Dendritic cell treated with granulocyte-macrophage colony-stimulating factor and Interleukin-4, amounts not matched to agents 40 ng/mL and 50 ng/mL, for 4 days (primary cell): ENCODE data around the gene BRD1.

Experiments
- H3K27ac Mint-ChIP-seq: one replicate; pipeline ENCODE4 v1.8.0; 2022; ENCODE audit warnings: mild to moderate bottlenecking, mixed read lengths
- H3K27me3 Mint-ChIP-seq: one replicate; pipeline ENCODE4 v1.8.0; 2022; ENCODE audit warnings: mild to moderate bottlenecking, mixed read lengths
- H3K36me3 Mint-ChIP-seq: one replicate; pipeline ENCODE4 v1.8.0; 2022; ENCODE audit warnings: low read depth, mixed read lengths
- H3K4me1 Mint-ChIP-seq: one replicate; pipeline ENCODE4 v1.8.0; 2022; ENCODE audit warnings: low read depth, mixed read lengths
- H3K4me3 Mint-ChIP-seq: one replicate; pipeline ENCODE4 v1.8.0; 2022; ENCODE audit warnings: mild to moderate bottlenecking, moderate library complexity, mixed read lengths
- H3K9me3 Mint-ChIP-seq: one replicate; pipeline ENCODE4 v1.8.0; 2022; ENCODE audit warnings: mixed read lengths
- intact Hi-C: fragments of 100-400 bp; cut with micrococcal nuclease; formaldehyde crosslinking; loops from one replicate; pipeline ENCODE4 v1.15.0; 2022

Gene BRD1

DNA sequence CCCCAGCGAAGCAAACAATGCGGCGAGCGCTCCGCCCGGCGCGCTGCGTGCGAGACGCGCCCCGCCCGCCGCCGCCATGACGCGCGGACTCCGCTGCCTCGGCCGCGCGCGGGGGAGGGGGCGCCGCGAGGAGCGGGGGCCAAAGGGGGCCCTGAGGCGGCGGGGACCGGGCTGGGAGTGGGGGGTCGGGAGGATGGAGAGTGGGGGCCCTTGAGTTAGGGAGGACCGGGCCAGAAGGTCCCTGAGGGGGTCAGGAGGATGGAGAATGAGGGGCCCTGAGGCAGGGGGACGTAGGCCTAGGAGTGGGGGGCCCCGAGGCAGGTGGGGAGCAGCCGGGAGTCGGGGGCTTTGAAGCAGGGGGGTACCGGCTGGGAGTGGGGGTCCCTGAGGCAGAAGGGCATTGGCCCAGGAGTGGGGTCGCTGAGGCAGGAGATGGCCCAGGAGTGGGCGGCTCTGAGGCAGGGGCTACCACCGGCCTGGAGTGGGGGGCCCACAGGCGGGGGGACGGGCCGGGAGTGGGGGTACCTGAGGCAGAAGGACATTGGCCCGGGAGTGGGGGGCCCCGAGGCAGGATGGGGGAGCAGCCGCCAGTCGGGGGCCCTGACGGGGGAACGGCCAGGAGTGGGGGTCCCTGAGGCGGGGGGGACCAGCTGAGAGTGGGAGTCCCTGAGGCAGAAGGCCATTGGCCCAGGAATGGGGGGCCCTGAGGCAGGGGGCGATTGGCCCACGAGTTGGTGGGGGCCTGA, at the start of gene BRD1:
TSS of gene BRD1 (minus strand) at position 21 of the 746 bp plus-strand sequence. CDS start 3,556 bp downstream, outside the sequence.
- Mint-ChIP-seq H3K27me3 (peaks cover 3% of the 10 kb centered on the region), H3K9me3 (no peaks in the 10 kb centered on the region), H3K4me1 (peaks cover 54% of the 10 kb centered on the region), H3K27ac (peak within 1 kb of the TSS; percentile 84), H3K36me3 (peaks cover 38% of the 10 kb centered on the region), H3K4me3 (peak within 1 kb of the TSS; percentile 83)
- intact Hi-C loops: no loop called here

DNA sequence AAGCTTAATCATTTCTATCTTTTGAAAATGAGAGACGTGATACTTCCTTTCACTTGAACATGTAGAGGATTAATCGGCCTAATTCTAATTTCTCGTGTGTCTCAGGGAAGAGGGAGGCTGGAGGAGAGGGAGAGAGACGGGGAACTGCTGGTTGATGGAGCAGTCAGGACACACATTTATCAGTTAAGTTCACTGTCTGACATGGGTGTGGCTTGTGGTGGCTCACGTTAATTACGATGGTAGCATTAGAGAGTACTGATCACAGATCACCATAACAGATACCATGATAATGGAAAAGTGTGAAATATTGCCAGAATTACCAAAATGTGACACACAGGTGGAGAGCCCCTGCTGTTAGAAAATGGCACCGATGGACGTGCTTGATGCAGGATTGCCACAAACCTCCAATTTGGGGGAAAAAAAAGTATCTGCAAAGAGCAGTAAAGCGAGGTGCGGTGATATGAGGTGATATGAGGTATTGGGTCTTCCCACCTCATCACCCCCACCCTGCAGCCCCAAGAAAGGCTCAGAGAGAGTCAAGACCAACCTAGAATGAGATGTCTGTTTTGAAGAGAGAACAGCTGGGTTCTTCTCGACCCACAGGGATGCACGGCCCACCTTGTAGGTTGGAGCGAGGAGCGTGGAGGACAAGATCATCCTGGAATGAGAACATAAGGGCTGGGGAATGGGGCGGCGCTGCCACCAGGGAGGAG, 45.7 kb upstream of the BRD1 start:
- intact Hi-C loops: no loop called here
- peak overlapping the region; percentile 37 for H3K27ac Mint-ChIP-seq
- H3K9me3 Mint-ChIP-seq: peaks cover 18% of the 10 kb centered on the region
- no peak overlapping the region for H3K4me3 Mint-ChIP-seq
- peaks cover 61% of the 10 kb centered on the region for H3K36me3 Mint-ChIP-seq
- no peaks in the 10 kb centered on the region for H3K27me3 Mint-ChIP-seq
- peaks cover 6% of the 10 kb centered on the region for H3K4me1 Mint-ChIP-seq

DNA sequence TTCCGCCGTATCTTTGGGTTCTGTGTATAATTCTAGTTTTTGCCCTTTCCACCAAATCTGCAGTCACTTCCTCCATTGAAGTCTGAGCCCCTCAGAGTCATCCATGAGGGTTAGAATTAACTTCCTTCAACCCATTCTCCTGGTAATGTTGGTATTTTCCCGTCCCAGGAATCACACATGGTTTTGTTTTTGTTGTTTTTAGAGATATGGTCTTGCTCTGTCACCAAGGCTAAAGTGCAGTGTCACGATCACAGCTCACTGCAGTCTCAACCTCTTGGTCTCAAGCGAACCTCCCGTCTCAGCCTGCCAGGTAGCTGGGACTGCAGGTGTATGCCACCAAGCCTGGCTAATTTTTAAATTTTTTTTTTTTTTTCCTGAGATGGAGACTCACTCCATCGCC, 44.7 kb upstream of the BRD1 start:
- Mint-ChIP-seq H3K9me3 (peaks cover 20% of the 10 kb centered on the region), H3K27me3 (no peaks in the 10 kb centered on the region), H3K4me3 (no peak overlapping the region), H3K27ac (no peak overlapping the region), H3K36me3 (peaks cover 61% of the 10 kb centered on the region), H3K4me1 (peaks cover 6% of the 10 kb centered on the region)
- intact Hi-C loops: no loop called here

DNA sequence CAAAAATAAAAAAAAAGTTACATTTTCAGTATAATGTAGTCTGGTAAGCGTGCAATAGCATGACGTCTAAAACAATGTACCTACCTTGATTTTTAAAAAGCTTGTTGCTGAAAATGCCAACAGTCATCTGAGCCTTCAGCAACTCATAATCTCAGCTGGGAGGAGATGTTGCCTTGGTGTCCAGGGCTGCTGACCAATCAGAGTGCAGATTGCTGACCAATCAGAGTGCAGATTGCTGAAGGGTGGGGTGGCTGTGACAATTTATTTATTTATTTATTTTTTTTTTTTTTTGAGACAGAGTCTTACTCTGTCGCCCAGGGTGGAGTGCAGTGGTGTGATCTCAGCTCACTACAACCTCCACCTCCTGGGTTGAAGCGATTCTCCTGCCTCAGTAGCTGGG, 43.8 kb upstream of the BRD1 start:
- Mint-ChIP-seq H3K27me3 (no peaks in the 10 kb centered on the region), H3K27ac (no peak overlapping the region), H3K36me3 (peaks cover 66% of the 10 kb centered on the region), H3K4me1 (peaks cover 15% of the 10 kb centered on the region), H3K9me3 (peaks cover 28% of the 10 kb centered on the region), H3K4me3 (no peak overlapping the region)
- intact Hi-C loops: no loop called here

DNA sequence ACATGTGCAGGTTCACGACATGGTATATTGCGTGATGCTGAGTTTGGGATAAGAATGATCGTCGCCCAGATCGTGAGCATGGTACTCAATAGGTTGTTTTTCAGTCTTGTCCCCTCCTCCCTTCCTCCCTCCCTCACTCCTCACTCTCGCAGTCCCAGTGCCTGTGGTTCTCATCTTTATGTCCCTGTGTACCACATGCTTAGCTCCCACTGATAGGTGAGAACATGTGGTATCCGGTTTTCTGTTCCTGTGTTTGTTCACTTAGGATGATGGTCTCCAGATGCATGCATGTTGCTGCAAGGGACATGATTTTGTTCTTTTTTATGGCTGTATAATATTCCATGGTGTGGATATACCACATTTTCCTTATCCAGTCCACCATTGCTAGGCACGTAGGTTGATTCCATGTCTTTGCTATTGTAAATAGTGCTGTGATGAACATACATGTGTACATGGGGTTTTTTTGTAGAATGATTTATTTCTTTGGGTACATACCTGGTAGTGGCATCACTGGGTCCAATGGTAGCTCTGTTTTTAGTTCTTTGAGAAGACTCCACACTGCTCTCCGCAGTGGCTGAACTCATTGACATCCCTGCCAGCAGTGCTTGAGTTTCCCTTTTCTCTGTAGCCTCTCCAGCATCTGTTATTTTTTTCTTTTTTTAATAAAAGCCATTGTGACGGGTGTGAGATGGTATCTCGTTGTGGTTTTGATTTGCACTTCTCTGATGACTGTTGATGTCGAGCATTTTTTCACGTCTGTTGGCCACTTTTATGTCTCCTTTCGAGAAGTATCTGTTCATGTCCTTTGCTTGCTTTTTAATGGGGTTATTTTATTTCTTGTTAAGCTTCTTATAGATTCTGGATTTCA, 42.4 kb upstream of the BRD1 start:
- H3K4me1 Mint-ChIP-seq: peaks cover 15% of the 10 kb centered on the region
- peaks cover 40% of the 10 kb centered on the region for H3K9me3 Mint-ChIP-seq
- H3K27me3 Mint-ChIP-seq: no peaks in the 10 kb centered on the region
- no peak overlapping the region for H3K27ac Mint-ChIP-seq
- peaks cover 72% of the 10 kb centered on the region for H3K36me3 Mint-ChIP-seq
- intact Hi-C loops: no loop called here
- no peak overlapping the region for H3K4me3 Mint-ChIP-seq

DNA sequence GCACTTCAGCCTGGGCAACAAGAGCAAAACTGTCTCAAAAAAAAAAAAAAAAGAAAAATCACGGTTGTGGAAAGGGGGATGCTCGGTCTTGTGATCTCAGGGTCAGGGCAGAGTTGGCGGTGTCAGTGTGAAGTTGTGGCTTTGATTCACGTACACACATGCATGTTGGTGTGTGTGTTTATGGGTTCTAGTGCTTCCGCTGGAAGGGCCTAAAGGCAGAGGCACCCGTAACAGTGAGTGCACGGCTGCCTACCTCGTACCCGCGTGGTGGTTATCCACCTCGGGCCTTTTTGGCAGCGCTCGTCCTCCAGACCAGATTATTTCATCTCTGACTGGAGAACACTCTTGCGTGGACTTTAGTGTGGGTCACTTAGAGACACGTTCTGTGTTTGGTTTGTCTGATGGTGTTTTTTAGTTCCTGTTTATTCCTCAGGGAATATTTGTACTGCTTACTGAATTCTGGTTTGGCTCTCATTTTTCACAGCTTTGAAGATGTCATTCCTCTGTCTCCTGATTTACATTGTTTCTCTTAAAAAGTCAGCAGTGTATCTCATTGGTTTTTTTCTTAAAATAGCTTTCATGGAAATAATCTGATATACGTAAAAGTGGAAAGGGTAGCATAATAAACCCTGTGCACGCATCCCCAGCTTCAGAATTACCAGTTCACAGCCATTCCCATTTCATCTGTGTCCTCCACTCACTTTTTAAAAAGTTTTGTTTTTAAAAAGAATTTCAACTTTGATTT, 41.6 kb upstream of the BRD1 start:
- Mint-ChIP-seq H3K27ac (no peak overlapping the region), H3K4me3 (no peak overlapping the region), H3K4me1 (peaks cover 15% of the 10 kb centered on the region)

DNA sequence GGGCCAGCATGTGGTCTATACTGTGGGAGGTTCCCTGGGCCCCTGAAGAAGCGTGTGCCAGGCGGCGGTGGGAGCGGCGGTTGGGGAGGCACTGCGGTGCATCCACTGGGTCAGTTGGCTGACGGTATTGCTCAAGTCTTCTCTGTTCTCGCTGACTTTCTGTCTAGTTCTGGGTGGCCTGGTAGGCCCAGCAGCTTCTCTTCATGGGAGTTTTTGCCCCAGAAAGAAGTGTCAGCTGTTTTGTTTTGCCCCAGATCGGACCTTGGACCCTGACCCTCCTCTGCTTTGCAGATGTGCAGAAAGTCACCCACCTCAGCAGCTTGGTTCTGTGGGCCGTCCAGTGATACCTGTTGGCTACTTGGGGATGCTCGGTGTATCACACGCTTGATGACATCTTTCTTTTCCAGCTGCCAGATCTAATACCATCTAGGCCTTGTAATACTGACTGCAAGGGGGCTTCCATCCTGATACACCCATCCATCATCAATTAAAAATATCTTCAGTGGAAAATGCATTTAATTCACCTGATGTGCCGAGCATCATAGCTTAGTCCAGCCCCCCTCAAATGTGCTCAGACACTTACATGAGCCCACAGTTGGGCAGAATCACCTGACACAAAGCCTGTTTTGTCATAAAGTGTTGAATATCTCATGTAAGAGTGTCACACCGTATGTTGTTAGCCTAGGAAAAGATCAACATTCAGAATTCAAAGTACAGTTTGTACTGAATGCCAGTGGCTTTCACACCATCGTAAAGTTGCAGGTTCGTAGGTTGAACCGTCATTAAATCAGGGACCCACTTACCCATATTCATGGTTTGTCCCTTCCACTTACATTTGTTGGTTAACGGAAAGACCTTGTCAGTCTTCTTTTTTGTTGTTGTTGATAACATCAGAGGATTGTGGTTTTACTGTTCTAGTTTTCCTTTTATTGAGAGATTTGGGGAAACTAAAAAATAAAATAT, 39.9 kb upstream of the BRD1 start:
- Mint-ChIP-seq H3K4me1 (peaks cover 24% of the 10 kb centered on the region), H3K9me3 (peaks cover 40% of the 10 kb centered on the region), H3K36me3 (peaks cover 56% of the 10 kb centered on the region), H3K27ac (no peak overlapping the region), H3K27me3 (no peaks in the 10 kb centered on the region), H3K4me3 (no peak overlapping the region)
- intact Hi-C loops: no loop called here

More for the DNA sequence above, 41.6 kb upstream of the BRD1 start:
- H3K9me3 Mint-ChIP-seq: peaks cover 40% of the 10 kb centered on the region
- peaks cover 69% of the 10 kb centered on the region for H3K36me3 Mint-ChIP-seq
- no peaks in the 10 kb centered on the region for H3K27me3 Mint-ChIP-seq
- intact Hi-C loops: no loop called here

DNA sequence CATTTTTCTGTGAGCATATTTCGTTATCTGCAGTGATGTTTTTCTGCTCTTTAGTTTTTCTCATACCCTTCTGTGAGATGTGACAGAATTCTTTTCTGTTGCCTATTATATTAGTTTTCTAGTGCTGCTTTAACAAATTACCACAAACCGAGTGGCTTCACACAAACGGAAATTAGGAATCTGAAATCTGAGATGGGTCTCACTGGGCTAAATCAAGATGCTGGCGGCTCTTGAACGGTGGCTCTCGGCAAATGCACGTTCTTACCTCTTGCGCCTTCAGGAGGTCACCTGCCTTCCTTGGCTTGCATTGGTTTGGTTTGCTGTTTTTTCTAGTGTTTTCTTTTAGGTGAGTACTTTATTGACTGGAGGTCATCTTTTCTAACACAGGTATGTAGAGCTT, 39.0 kb upstream of the BRD1 start:
- no peak overlapping the region for H3K27ac Mint-ChIP-seq
- no peak overlapping the region for H3K4me3 Mint-ChIP-seq
- H3K36me3 Mint-ChIP-seq: peaks cover 56% of the 10 kb centered on the region
- intact Hi-C loops: no loop called here
- no peaks in the 10 kb centered on the region for H3K27me3 Mint-ChIP-seq
- H3K9me3 Mint-ChIP-seq: peaks cover 40% of the 10 kb centered on the region
- peaks cover 28% of the 10 kb centered on the region for H3K4me1 Mint-ChIP-seq

DNA sequence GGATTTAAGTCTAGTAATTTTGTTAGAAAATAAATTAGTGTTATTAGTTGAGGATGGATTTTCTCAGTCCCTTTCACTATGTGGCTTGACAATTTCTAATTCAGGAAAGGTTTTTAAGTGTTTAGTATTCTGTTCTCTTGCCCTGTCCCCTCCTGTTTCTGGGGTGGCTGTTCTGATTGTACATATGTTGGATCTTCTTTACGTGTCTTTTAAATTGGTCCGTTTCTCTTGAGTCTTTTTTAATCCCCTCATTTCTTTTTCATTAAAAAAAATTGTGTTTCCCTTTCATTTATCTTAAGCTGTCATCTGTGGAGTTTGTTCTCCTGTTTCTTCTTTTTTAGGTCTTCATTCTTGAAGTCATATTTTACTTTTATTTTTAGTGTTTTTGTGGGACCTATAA, 38.5 kb upstream of the BRD1 start:
- Mint-ChIP-seq H3K27ac (no peak overlapping the region), H3K9me3 (peaks cover 40% of the 10 kb centered on the region), H3K4me1 (peaks cover 33% of the 10 kb centered on the region), H3K36me3 (peaks cover 56% of the 10 kb centered on the region), H3K27me3 (no peaks in the 10 kb centered on the region), H3K4me3 (no peak overlapping the region)
- intact Hi-C loops: no loop called here

DNA sequence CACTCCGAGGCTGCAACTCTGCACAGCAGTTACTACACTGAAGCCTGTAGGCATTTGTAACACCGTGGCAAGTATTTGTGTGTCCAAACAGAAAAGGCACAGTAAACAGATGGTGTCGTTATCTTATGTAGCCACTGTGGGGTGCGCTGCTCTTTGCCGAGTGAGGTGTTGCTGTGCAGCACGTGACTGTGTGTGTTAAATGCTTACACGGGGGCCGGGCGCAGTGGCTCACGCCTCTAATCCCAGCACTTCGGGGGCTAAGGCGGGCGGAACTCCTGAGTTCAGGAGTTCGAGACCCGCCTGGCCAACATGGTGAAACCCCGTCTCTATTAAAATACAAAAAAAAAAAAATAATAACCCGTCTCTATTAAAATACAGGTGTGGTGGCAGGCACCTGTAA, 37.5 kb upstream of the BRD1 start:
- H3K36me3 Mint-ChIP-seq: peaks cover 56% of the 10 kb centered on the region
- no peaks in the 10 kb centered on the region for H3K27me3 Mint-ChIP-seq
- H3K4me1 Mint-ChIP-seq: peaks cover 40% of the 10 kb centered on the region
- intact Hi-C loops: no loop called here
- peaks cover 39% of the 10 kb centered on the region for H3K9me3 Mint-ChIP-seq
- no peak overlapping the region for H3K27ac Mint-ChIP-seq
- no peak overlapping the region for H3K4me3 Mint-ChIP-seq

DNA sequence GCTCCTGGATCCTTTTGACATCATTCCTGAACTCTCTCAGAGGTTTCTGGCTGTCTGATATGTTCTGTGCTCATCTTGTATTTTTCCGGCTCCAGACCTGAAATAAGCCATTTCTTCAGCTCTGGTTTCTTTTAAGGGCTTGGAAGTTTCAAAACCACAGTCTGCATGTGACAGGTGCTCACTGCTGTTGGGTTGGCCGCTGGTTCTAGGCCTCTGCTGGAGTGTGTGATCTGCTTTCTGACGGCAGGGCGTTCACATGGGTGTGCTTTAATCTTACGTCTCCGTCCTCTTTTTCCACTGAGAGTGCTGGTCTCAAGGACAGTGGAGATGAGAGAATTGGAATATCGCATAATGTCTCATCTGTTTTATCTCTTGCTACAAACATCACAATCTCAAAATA, 36.3 kb upstream of the BRD1 start:
- Mint-ChIP-seq H3K4me1 (peaks cover 47% of the 10 kb centered on the region), H3K27me3 (no peaks in the 10 kb centered on the region), H3K36me3 (peaks cover 46% of the 10 kb centered on the region), H3K27ac (no peak overlapping the region), H3K4me3 (no peak overlapping the region), H3K9me3 (peaks cover 27% of the 10 kb centered on the region)
- intact Hi-C loops: no loop called here

DNA sequence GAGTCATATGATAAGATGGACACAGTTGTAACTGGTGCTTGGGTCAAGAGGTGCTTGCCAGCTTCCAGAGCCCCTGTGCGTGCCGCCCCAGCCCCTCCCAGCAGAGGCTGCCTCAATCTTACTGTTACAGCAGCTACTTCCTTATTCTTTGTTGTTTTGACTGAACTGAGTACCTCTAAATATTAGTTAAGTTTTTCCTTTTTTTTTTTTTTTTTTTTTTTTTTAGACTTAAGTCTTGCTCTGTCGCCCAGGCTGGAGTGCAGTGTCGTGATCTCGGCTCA, 34.8 kb upstream of the BRD1 start:
- Mint-ChIP-seq H3K27ac (peak overlapping the region; percentile 46), H3K36me3 (peaks cover 46% of the 10 kb centered on the region), H3K9me3 (peaks cover 21% of the 10 kb centered on the region), H3K27me3 (no peaks in the 10 kb centered on the region), H3K4me1 (peaks cover 57% of the 10 kb centered on the region), H3K4me3 (peak overlapping the region; percentile 13)
- intact Hi-C loops: no loop called here
